ENCODE data around the gene CEMIP2.

DNA sequence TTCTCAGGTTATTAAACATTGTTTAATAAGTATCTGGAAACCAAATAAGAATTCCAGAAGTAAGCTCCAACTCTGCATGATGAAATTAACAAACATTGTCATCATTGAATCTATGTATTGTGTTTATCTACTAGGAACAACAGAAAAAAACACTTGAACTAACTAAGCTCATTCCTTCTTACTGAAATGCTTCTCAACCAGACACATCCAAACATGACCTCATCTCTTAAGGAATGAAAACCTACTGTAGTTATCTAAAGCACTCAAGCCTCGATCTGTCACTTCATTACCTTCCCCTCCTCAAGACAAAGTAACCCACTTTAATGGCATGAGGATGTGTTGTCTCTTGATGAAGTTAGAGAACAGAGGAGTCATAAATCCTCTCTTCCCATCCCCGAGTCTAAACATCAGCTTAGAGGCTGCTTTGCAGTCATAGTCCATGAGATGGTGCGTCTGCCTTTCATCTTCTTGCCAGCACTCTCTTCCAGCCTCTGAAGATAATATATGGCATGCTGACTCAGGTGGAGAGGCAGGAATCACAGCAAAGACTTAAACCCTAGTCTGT, 86.5 kb downstream of the CEMIP2 start:
- no peak for TF ChIP-seq PHF20 (CRISPR knock-in tag; IDR thresholded peaks at IDR 0.05)
- no peak for TF ChIP-seq POLR2A (IDR thresholded peaks at IDR 0.05; ENCODE audit: insufficient read depth in 1 of 2, low read depth in 2 of 2, low read length in 2 of 2)
- TF ChIP-seq ZBTB25 (CRISPR knock-in tag; IDR thresholded peaks at IDR 0.05): no peak
- TF ChIP-seq REPIN1 (CRISPR knock-in tag; IDR thresholded peaks at IDR 0.05; ENCODE audit: borderline replicate concordance, low read depth): no peak
- no peak for TF ChIP-seq ZNF343 (CRISPR knock-in tag; IDR thresholded peaks at IDR 0.05)
- TF ChIP-seq CHCHD3 (CRISPR knock-in tag; IDR thresholded peaks at IDR 0.05): no peak
- TF ChIP-seq POLR2G (IDR thresholded peaks at IDR 0.05; ENCODE audit: low read depth, low read length): no peak
- no peak for TF ChIP-seq NFKBIZ (CRISPR knock-in tag; IDR thresholded peaks at IDR 0.05)
- no peak for TF ChIP-seq PHF8 (CRISPR knock-in tag; IDR thresholded peaks at IDR 0.05)
- TF ChIP-seq ZNF292 (CRISPR knock-in tag; IDR thresholded peaks at IDR 0.05; ENCODE audit: borderline replicate concordance, low read depth): no peak
- no peak for TF ChIP-seq RAD21 (CRISPR knock-in tag; IDR thresholded peaks at IDR 0.05)
- no peak for TF ChIP-seq ESRRA (CRISPR knock-in tag; IDR thresholded peaks at IDR 0.05; ENCODE audit: low read depth)
